ENCODE measurements around the gene TPPP2.

DNA sequence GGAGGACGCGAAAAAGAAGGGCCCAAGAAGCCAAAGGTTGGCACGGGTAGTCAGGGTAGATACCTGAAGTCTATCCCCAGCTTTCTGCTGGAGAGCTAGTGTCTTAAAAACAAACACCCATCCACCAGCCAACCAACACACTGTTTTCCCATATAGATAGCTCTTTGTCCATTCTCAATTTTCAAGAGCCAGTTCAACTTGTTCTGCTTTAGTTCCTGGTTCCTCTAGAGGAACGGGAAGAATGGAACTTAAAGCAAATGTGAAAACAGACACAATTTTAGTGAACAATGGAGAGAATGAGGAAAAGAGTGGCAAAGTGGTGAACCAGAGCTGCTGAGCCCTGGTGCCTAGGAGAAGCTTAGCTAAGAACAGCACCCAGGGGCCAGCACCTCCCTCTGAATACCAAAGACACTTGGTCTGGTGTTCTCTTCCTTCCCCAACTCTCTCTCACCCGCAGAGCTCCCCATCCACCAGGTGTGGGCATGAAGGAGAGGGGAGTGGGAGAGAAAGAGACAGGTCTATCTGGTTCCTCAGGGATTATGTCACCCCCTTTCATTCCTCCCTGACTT is 9.0 kb upstream of the TPPP2 start:
- TF ChIP-seq EZH2 (IDR thresholded peaks at IDR 0.05; ENCODE audit: insufficient read depth, poor library complexity, severe bottlenecking), result no peak
- TF ChIP-seq EZH2phosphoT487 (IDR thresholded peaks at IDR 0.05; ENCODE audit: insufficient read depth, low read depth), result no peak

Data from GM23248 (cell line).